ENCODE results near the gene DNAJC12. TPM values are rescaled to one million over a fixed set of nuclear protein-coding genes. Genes with fewer than 3 reads are reported as not detected.
A peak's percentile ranks its signal among the peaks of the same experiment; 100 is the strongest.

The DNAJC12 gene
- total and polyA plus RNA-seq, 2 of the 8 experiments (the other 6 are each of a cell fraction or from before 2014, with no cell fraction given): 0.86 to 4.2 TPM

DNA sequence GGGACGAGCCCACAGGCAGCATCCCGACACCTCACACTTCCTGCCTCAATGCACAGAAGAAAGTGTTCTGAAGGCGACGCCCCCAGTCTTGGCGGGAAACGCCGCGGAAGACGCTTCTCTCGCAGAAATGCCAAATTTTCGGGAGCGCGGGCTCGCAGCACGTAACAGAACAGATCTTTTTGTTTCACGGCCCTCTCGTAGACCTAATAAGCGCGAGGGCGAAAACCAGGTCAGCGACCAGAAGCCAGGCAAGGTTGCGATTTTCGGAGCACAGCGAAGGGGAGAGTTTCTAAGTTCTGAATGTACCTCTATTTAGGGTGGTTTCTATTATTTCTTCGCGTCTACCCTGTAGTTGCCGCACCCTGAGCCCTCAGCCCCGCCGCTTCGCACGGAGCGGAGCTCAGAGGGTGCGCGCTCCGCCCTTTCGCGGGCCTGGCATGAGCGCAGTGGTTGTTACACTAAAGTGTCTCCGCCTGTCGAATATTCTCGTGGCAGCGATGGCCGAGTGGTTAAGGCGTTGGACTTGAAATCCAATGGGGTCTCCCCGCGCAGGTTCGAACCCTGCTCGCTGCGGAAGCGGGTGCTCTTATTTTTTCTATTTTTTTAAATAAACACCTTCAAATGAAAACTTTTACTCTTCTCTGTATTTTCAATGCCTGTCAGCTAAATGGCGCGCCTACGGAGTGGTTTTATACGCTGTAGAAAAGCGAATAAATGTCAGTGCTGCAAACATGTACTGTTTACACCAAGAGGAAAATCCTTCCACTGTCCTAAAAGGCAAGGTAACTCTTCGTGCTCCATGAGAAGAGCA is 73.8 kb downstream of the DNAJC12 start (continued):
- no peak for TF ChIP-seq POU5F1 (IDR thresholded peaks at IDR 0.05; ENCODE audit: low read depth, low read length)
- peak; percentile 36 for TF ChIP-seq SAP30 (IDR thresholded peaks at IDR 0.05; ENCODE audit: insufficient read depth, insufficient replicate concordance, low read length)
- no peak for TF ChIP-seq SRF (IDR thresholded peaks at IDR 0.05; ENCODE audit: low read depth, low read length)
- no peak; the same call in none of the 2 replicates for TF ChIP-seq POLR2AphosphoS5 (IDR thresholded peaks at IDR 0.05; ENCODE audit: low read depth, low read length)
- peak; percentile 71; the same call in 1 of the 2 replicates for TF ChIP-seq CEBPB (IDR thresholded peaks at IDR 0.05; ENCODE audit: low read depth, low read length)
- TF ChIP-seq, protein P1, sequence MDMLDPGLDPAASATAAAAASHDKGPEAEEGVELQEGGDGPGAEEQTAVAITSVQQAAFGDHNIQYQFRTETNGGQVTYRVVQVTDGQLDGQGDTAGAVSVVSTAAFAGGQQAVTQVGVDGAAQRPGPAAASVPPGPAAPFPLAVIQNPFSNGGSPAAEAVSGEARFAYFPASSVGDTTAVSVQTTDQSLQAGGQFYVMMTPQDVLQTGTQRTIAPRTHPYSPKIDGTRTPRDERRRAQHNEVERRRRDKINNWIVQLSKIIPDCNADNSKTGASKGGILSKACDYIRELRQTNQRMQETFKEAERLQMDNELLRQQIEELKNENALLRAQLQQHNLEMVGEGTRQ (IDR thresholded peaks at IDR 0.05; ENCODE audit: low read length): no peak
